NCI-H748 treated with DMSO at 0.1 percent for 48 hours (cell line): Measurements from ENCODE around the gene WASF3.
"Not testable (repeated sequence)": the region's sequence is repeated elsewhere in the genome, so short reads cannot be mapped to it uniquely, and the experiment has no call there.

Experiments
- DNase-seq: peaks from one replicate; lab custom pipeline; 2025; lab: John Stamatoyannopoulos, UW

The WASF3 gene

GRCh38 chr13:26719356-26719945 lies 162.0 kb downstream of the WASF3 start:
- DNase-seq, result peak; percentile 74

GRCh38 chr13:26721251-26722121 lies 164.0 kb downstream of the WASF3 start:
- peak; percentile 48 for DNase-seq

- no peak for DNase-seq
Observed at GRCh38 chr13:26722321-26722720, 164.8 kb downstream of the WASF3 start.

- DNase-seq, result not testable (repeated sequence)
Observed at GRCh38 chr13:26723620-26724019, 166.1 kb downstream of the WASF3 start.

- DNase-seq, result no peak
Observed at GRCh38 chr13:26726684-26727083, 169.2 kb downstream of the WASF3 start.

GRCh38 chr13:26727122-26727521 lies 169.6 kb downstream of the WASF3 start:
- DNase-seq, result no peak

GRCh38 chr13:26727633-26728032 lies 170.2 kb downstream of the WASF3 start:
- no peak for DNase-seq

GRCh38 chr13:26735677-26736076 lies 178.2 kb downstream of the WASF3 start:
- no peak for DNase-seq
